GM21367 (cell line): ENCODE data around the gene KMT2B.

Source experiments
- ATAC-seq: cut with Tn5 transposase; IDR thresholded peaks from one replicate; pipeline ENCODE4 v1.9.1; 2021; ENCODE audit not compliant: unreplicated experiment

The KMT2B gene

GRCh38 chr19:35777086-35777841 is 59.5 kb downstream of the KMT2B start:
- no peak for ATAC-seq

GRCh38 chr19:35777961-35778360 is 60.2 kb downstream of the KMT2B start:
- no peak for ATAC-seq

- ATAC-seq, result no peak
Measured at GRCh38 chr19:35779033-35779432, 61.2 kb downstream of the KMT2B start.

GRCh38 chr19:35780058-35780457 is 62.3 kb downstream of the KMT2B start:
- no peak for ATAC-seq

DNA sequence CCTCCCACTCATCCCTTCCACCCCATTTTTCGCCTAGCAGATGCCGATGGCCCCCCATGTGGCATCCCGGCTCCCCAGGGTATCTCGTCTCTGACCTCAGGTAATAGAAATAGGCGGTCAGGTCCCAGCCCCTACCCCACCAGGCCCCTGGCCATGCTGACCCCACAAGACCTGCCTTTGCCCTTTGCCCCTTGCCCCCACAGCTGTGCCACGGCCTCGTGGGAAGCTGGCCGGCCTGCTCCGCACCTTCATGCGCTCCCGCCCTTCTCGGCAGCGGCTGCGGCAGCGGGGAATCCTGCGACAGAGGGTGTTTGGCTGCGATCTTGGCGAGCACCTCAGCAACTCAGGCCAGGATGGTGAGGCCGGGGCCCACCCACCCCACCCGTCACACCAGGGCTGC is 62.9 kb downstream of the KMT2B start:
- ATAC-seq, result no peak

- ATAC-seq, result no peak
Measured at GRCh38 chr19:35781650-35782049, 63.8 kb downstream of the KMT2B start.

GRCh38 chr19:35782589-35782988 is 64.8 kb downstream of the KMT2B start:
- ATAC-seq, result no peak

GRCh38 chr19:35783469-35784434 is 65.9 kb downstream of the KMT2B start:
- ATAC-seq, result no peak

DNA sequence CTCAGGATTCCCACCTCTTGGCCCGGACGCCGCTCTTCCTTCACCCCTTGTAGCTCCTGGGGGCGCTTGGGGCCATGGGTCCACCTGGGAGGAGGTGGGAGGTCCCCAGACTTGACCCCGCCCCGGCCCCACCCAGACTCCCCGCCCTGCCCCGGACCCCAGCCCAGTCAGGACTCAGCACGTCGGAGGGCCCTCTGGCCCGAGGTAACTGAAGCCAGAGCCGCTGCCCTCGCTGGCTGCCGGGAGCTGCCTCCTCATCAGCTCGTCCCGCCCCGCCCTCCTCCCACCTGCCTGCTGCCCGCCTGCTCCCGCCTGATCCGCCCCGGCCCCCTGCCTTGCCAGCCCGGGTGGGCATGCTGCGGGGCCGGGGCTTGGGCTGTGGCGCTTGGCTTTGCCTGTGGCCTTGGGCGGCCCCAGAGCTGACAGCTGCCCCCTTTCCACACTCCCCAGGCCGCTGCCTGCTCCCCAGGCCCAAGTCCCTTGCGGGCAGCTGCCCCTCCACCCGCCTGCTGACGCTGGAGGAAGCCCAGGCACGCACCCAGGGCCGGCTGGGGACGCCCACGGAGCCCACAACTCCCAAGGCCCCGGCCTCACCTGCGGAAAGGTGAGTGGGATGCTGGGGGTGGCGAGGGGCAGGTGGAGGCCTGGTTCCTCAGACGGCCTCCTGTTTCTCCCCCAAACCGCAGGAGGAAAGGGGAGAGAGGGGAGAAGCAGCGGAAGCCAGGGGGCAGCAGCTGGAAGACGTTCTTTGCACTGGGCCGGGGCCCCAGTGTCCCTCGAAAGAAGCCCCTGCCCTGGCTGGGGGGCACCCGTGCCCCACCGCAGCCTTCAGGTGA is 66.9 kb downstream of the KMT2B start:
- ATAC-seq, result no peak

GRCh38 chr19:35785339-35785627 is 67.5 kb downstream of the KMT2B start:
- ATAC-seq, result no peak

DNA sequence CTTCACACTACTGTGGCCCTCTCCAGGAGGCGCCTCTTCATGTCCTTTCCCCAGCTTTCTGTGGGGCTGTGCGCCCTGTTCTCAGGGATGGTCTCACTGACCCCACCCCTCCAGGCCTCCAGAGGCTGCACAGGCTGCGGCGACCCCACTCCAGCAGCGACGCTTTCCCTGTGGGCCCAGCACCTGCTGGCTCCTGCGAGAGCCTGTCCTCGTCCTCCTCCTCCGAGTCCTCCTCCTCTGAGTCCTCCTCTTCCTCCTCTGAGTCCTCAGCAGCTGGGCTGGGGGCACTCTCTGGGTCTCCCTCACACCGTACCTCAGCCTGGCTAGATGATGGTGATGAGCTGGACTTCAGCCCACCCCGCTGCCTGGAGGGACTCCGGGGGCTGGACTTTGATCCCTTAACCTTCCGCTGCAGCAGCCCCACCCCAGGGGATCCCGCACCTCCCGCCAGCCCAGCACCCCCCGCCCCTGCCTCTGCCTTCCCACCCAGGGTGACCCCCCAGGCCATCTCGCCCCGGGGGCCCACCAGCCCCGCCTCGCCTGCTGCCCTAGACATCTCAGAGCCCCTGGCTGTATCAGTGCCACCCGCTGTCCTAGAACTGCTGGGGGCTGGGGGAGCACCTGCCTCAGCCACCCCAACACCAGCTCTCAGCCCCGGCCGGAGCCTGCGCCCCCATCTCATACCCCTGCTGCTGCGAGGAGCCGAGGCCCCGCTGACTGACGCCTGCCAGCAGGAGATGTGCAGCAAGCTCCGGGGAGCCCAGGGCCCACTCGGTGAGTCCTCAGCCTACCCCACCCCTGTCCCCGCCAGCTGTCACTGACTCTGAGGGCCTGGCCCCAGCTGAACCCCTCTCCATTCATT is 68.7 kb downstream of the KMT2B start:
- ATAC-seq, result no peak

GRCh38 chr19:35787227-35787799 is 69.5 kb downstream of the KMT2B start:
- ATAC-seq, result no peak
